Stomach (tissue), 9 donors: ENCODE data around the gene FUCA2. TPM values are rescaled to one million over a fixed set of nuclear protein-coding genes. Genes with fewer than 3 reads are reported as not detected.

ENCODE experiments used
- DNase-seq, 2 donors: peaks; one replicate each; pipeline versions ENCODE4 v3.0.0 to v3.0.0-alpha.2; 2013 to 2019
- H3K27ac ChIP-seq, 5 donors: fragments of 200-600 bp in 4 of 5; sonication (generic) in 4 of 5; one replicate each; pipeline ENCODE4 v1.5.1; 2013 to 2019; ENCODE audit warnings: mild to moderate bottlenecking in 1 of 5, moderate library complexity in 1 of 5
- H3K27me3 ChIP-seq, 3 donors: fragments of 200-600 bp; sonication (generic); one replicate each; pipeline ENCODE4 v1.5.1; 2017 to 2019; ENCODE audit warnings: mixed run types in 1 of 3
- H3K36me3 ChIP-seq, 4 donors: fragments of 200-600 bp; sonication (generic); 1 replicate in 3 of 4; 2 replicates in 1 of 4; pipeline ENCODE4 v1.5.1; 2016 to 2019
- H3K4me1 ChIP-seq, 4 donors: fragments of 200-600 bp; sonication (generic); one replicate each; pipeline ENCODE4 v1.5.1; 2016 to 2019
- H3K4me3 ChIP-seq, 4 donors: fragments of 200-600 bp; sonication (generic) in 3 of 4; one replicate each; pipeline ENCODE4 v1.5.1; 2016 to 2019; ENCODE audit warnings: mild to moderate bottlenecking in 1 of 4
- H3K9me3 ChIP-seq, 4 donors: fragments of 200-600 bp; sonication (generic); one replicate each; pipeline ENCODE4 v1.5.1; 2016 to 2019
- CTCF ChIP-seq, 7 experiments: fragments of 450-650 bp in 4 of 7; fragments of 200-600 bp in 3 of 7; sonication (generic) in 3 of 7; IDR thresholded peaks; one replicate each; pipeline ENCODE4 v1.5.1; 2016 to 2019; ENCODE audit warnings: antibody characterized with exemption in 7 of 7, control low read depth in 2 of 7, mild to moderate bottlenecking in 1 of 7
- EP300 ChIP-seq: sonication (generic); formaldehyde crosslinking; IDR thresholded peaks from one replicate; pipeline ENCODE4 v1.6.1; 2017; ENCODE audit warnings: antibody characterized with exemption
- POLR2A ChIP-seq, 4 donors: fragments of 450-650 bp; IDR thresholded peaks; one replicate each; pipeline ENCODE4 v1.6.1; 2016; ENCODE audit warnings: antibody characterized with exemption in 4 of 4, control low read depth in 2 of 4, mild to moderate bottlenecking in 1 of 4, moderate library complexity in 1 of 4
- POLR2AphosphoS5 ChIP-seq, 3 donors: sonication (generic); formaldehyde crosslinking; IDR thresholded peaks; one replicate each; pipeline ENCODE4 v1.6.1; 2016; ENCODE audit warnings: antibody characterized with exemption in 3 of 3
- WGBS, 5 donors: extraction: QIAGEN DNeasy Blood & Tissue Kit in 3 of 5; methylation state at CpG; one replicate each; pipeline versions ENCODE4 v1.1.5 to v1.1.7; 2013 to 2018; 5-methylcytosine and 5-hydroxymethylcytosine counted together
- intact Hi-C: fragments of 100-400 bp; cut with DNase I; formaldehyde crosslinking; loops from one replicate; pipeline ENCODE4 v1.15.1; 2023; ENCODE audit warnings: low total_unique reads
- polyA plus RNA-seq, 3 donors: library from polyadenylated mRNA; stranded (reverse); fragments of 200-250 nt; gene quantifications; one replicate each; pipeline ENCODE4 v1.2.3, GENCODE V29; 2013
- total RNA-seq, 5 donors: library from RNA; depleted of rRNA; stranded (reverse); fragments of >200 nt; gene quantifications; one replicate each; pipeline versions ENCODE4 v1.1.0 to v1.2.3, GENCODE V29; 2014 to 2016
- donor health status: healthy with polysubstance abuse.
- donor health status: Bipolar disorder and iron deficiency.
- donor health status: healthy.

The FUCA2 gene
- total and polyA plus RNA-seq, 8 donors, result 12.9 to 53.8 (median 25.7) TPM

GRCh38 chr6:143527677-143528076 is 16.2 kb upstream of the FUCA2 start:
- intact Hi-C loops, result no loop called here
- 73 to 86% (median 81%) methylated on average over 1 of the region's 1 CpG for WGBS, 5 donors
- TF ChIP-seq CTCF (IDR thresholded peaks at IDR 0.05) (no peak), POLR2AphosphoS5 (IDR thresholded peaks at IDR 0.05) (no peak), EP300 (no peak)

DNA sequence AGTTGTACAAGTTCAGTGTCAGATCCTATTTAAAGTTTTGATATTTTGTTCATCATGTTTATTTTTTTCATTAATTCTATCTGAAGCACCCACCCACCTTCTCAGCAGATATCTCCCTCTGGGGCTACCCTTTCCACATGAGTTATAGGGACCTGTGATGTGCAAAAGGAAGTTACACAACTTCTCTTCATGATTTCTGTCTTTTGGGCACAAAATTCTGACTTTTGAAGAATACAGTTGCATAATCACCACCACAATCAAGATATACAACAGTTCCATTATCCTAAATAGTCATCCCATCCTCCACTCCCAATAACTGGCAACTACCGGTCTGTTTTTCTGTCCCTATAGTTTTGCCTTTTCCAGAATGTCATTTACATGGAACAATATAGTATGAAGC is 13.8 kb upstream of the FUCA2 start:
- H3K4me3 ChIP-seq, result no peak overlapping the region
- intact Hi-C loops, result no loop called here
- H3K27ac ChIP-seq, result no peak overlapping the region
- no peaks in the 10 kb centered on the region for H3K27me3 ChIP-seq
- DNase-seq, result no peak
- no peaks in the 10 kb centered on the region for H3K9me3 ChIP-seq
- TF ChIP-seq POLR2AphosphoS5 (IDR thresholded peaks at IDR 0.05) (no peak), POLR2A (IDR thresholded peaks at IDR 0.05) (no peak), CTCF (IDR thresholded peaks at IDR 0.05) (no peak), EP300 (no peak)
- WGBS, 5 donors, result 79 to 88% (median 84%) methylated on average over 1 of the region's 1 CpG
- no peaks in the 10 kb centered on the region for H3K4me1 ChIP-seq
- no peaks in the 10 kb centered on the region for H3K36me3 ChIP-seq

More at GRCh38 chr6:143527677-143528076, 16.2 kb upstream of the FUCA2 start:
- Histone ChIP-seq H3K4me1 (no peaks in the 10 kb centered on the region), H3K36me3 (no peaks in the 10 kb centered on the region), H3K9me3 (no peaks in the 10 kb centered on the region), H3K27ac (no peak overlapping the region), H3K4me3 (no peak overlapping the region), H3K27me3 (no peaks in the 10 kb centered on the region)
- DNase-seq, result no peak

DNA sequence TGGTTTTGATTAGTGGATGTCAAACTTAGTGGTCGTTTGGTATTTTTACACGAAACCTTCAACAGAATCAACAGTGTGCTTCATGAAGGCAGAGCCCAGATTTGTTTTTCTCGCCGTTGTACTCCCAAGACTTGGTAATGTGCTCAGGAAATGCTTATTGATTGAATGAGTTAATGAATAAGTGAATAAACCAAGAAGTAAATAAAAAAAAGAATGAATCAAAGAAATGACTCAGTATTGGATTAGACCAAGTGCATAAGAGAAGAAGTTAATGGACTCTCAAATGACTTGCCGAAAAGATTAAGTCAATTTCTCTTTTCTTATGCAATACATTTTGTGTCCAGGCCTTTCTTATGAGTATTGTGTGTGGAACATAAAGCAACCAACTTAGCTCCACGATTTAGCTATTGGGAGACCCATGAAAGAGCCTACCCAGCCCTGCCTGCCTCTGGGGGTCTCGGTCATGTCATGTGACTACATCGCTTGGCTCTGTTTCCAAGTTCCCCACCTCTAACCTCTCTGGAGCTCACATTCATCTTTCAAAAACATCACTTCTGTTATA is 10.6 kb upstream of the FUCA2 start:
- intact Hi-C loops, result no loop called here
- no peak for TF ChIP-seq POLR2A (IDR thresholded peaks at IDR 0.05)
- TF ChIP-seq POLR2AphosphoS5 (IDR thresholded peaks at IDR 0.05), result no peak
- no peak for TF ChIP-seq EP300
- TF ChIP-seq CTCF (IDR thresholded peaks at IDR 0.05), result no peak
- no peaks in the 10 kb centered on the region for H3K36me3 ChIP-seq
- no peak overlapping the region for H3K27ac ChIP-seq
- H3K27me3 ChIP-seq, result no peaks in the 10 kb centered on the region
- DNase-seq, result no peak
- H3K4me1 ChIP-seq, result no peaks in the 10 kb centered on the region
- H3K4me3 ChIP-seq, result no peak overlapping the region
- WGBS, 5 donors, result 65 to 80% (median 78%) methylated on average over 8 of the region's 8 CpGs
- H3K9me3 ChIP-seq, result no peaks in the 10 kb centered on the region

- 74 to 89% (median 76%) methylated on average over 3 of the region's 3 CpGs for WGBS, 5 donors
- TF ChIP-seq CTCF (IDR thresholded peaks at IDR 0.05) (no peak), POLR2A (IDR thresholded peaks at IDR 0.05) (no peak), POLR2AphosphoS5 (IDR thresholded peaks at IDR 0.05) (no peak), EP300 (no peak)
- no peaks in the 10 kb centered on the region for H3K27me3 ChIP-seq
These were observed 5.9 kb upstream of the FUCA2 start for GRCh38 chr6:143517447-143517773.

More at GRCh38 chr6:143517447-143517773, 5.9 kb upstream of the FUCA2 start:
- no peaks in the 10 kb centered on the region for H3K9me3 ChIP-seq
- no peaks in the 10 kb centered on the region for H3K36me3 ChIP-seq
- no peak overlapping the region for H3K27ac ChIP-seq
- no peak for DNase-seq
- intact Hi-C loops, result no loop called here
- H3K4me1 ChIP-seq, result peaks cover 0 to 30% (median 18%) of the 10 kb centered on the region in 4 donors
- H3K4me3 ChIP-seq, result no peak overlapping the region
